CD14-positive monocyte (primary cell): ENCODE measurements around the gene PATL2. TPM values are rescaled to one million over a fixed set of nuclear protein-coding genes. Genes with fewer than 3 reads are reported as not detected.
A peak's percentile ranks its signal among the peaks of the same experiment; 100 is the strongest.

Experiments used
- DNase-seq, 3 donors: peaks; one replicate each; pipeline ENCODE4 v3.0.0-alpha.2; 2011 to 2022
- H2AFZ ChIP-seq: 2 replicates; pipeline ENCODE4 v1.6.0; 2012; ENCODE audit warnings: mild to moderate bottlenecking, low read depth, low read length, inconsistent platforms; ENCODE audit not compliant: insufficient read depth, poor library complexity, severe bottlenecking
- H3K27ac ChIP-seq, 2 donors: 1 replicate in 1 of 2; 2 replicates in 1 of 2; pipeline ENCODE4 v1.5.1; 2012 to 2013; ENCODE audit warnings: low read length in 2 of 2, control low read depth in 1 of 2, inconsistent platforms in 1 of 2, low read depth in 1 of 2, mild to moderate bottlenecking in 1 of 2
- H3K27me3 ChIP-seq, 2 donors: one replicate each; pipeline versions ENCODE4 v1.6.0 to v1.6.1; 2011 to 2013; ENCODE audit warnings: low read length in 2 of 2; ENCODE audit not compliant: control insufficient read depth in 2 of 2, insufficient read depth in 2 of 2
- H3K36me3 ChIP-seq, 2 donors: replicated peaks in 1 of 2; 1 replicate in 1 of 2; 2 replicates in 1 of 2; pipeline versions ENCODE4 v1.5.1 to v1.6.1; 2012 to 2013; ENCODE audit warnings: low read length in 2 of 2, control low read depth in 1 of 2, inconsistent platforms in 1 of 2, mild to moderate bottlenecking in 1 of 2; ENCODE audit not compliant: insufficient read depth in 2 of 2, control insufficient read depth in 1 of 2
- H3K4me1 ChIP-seq, 2 donors: 1 replicate in 1 of 2; 2 replicates in 1 of 2; pipeline versions ENCODE4 v1.5.1 to v1.6.1; 2012 to 2013; ENCODE audit warnings: low read length in 2 of 2, control low read depth in 1 of 2, inconsistent platforms in 1 of 2, mild to moderate bottlenecking in 1 of 2, moderate library complexity in 1 of 2; ENCODE audit not compliant: insufficient read depth in 2 of 2, control insufficient read depth in 1 of 2
- H3K4me2 ChIP-seq: replicated peaks from 2 replicates; pipeline ENCODE3; 2012; ENCODE audit warnings: low read length, moderate library complexity, mild to moderate bottlenecking; ENCODE audit not compliant: poor library complexity, severe bottlenecking; ENCODE audit errors: extremely low read depth
- H3K4me3 ChIP-seq, 3 experiments: fragments of 200-600 bp in 1 of 3; sonication (generic) in 1 of 3; replicated peaks in 1 of 3; 1 replicate in 2 of 3; 2 replicates in 1 of 3; pipeline ENCODE4 v1.5.1; 2011 to 2013; ENCODE audit warnings: low read length in 3 of 3, mild to moderate bottlenecking in 3 of 3, control low read depth in 2 of 3, low read depth in 2 of 3, inconsistent platforms in 1 of 3, moderate library complexity in 1 of 3
- H3K79me2 ChIP-seq: 2 replicates; pipeline ENCODE4 v1.6.0; 2012; ENCODE audit warnings: mild to moderate bottlenecking, control low read depth, inconsistent platforms, low read length, moderate library complexity; ENCODE audit not compliant: insufficient read depth
- H3K9ac ChIP-seq: 2 replicates; pipeline ENCODE4 v1.6.0; 2017; ENCODE audit warnings: low read length, mild to moderate bottlenecking; ENCODE audit not compliant: insufficient read depth, poor library complexity, severe bottlenecking
- H3K9me3 ChIP-seq, 2 donors: replicated peaks in 1 of 2; 1 replicate in 1 of 2; 2 replicates in 1 of 2; pipeline versions ENCODE4 v1.5.1 to v1.6.1; 2012 to 2013; ENCODE audit warnings: low read length in 2 of 2, control low read depth in 1 of 2; ENCODE audit not compliant: control insufficient read depth in 1 of 2, insufficient read depth in 1 of 2
- H4K20me1 ChIP-seq: 2 replicates; pipeline ENCODE4 v1.6.0; 2012; ENCODE audit warnings: mild to moderate bottlenecking, low read length, control low read depth, moderate library complexity; ENCODE audit not compliant: insufficient read depth
- H3K27ac Mint-ChIP-seq, 7 donors: one replicate each; pipeline ENCODE4 v1.8.0; 2020; ENCODE audit warnings: mild to moderate bottlenecking in 7 of 7, mixed read lengths in 7 of 7, moderate library complexity in 6 of 7, inconsistent platforms in 2 of 7
- H3K27me3 Mint-ChIP-seq, 3 donors: one replicate each; pipeline ENCODE4 v1.8.0; 2021 to 2022; ENCODE audit warnings: low read depth in 3 of 3, mild to moderate bottlenecking in 3 of 3, mixed read lengths in 3 of 3, moderate library complexity in 3 of 3, inconsistent platforms in 1 of 3
- H3K36me3 Mint-ChIP-seq, 2 donors: one replicate each; pipeline ENCODE4 v1.8.0; 2020; ENCODE audit warnings: mixed read lengths in 2 of 2, inconsistent platforms in 1 of 2, mild to moderate bottlenecking in 1 of 2
- H3K4me1 Mint-ChIP-seq: one replicate; pipeline ENCODE4 v1.8.0; 2020; ENCODE audit warnings: mild to moderate bottlenecking, mixed read lengths
- H3K4me3 Mint-ChIP-seq, 2 donors: one replicate each; pipeline ENCODE4 v1.8.0; 2020; ENCODE audit warnings: mild to moderate bottlenecking in 2 of 2, mixed read lengths in 2 of 2, moderate library complexity in 1 of 2
- H3K9me3 Mint-ChIP-seq, 7 donors: one replicate each; pipeline ENCODE4 v1.8.0; 2020 to 2022; ENCODE audit warnings: mixed read lengths in 7 of 7, mild to moderate bottlenecking in 6 of 7, moderate library complexity in 6 of 7, inconsistent platforms in 2 of 7
- WGBS: methylation state at CpG from one replicate; pipeline ENCODE4 v1.1.5; 2013; ENCODE audit warnings: missing lambda C conversion rate; ENCODE audit not compliant: insufficient coverage; 5-methylcytosine and 5-hydroxymethylcytosine counted together
- intact Hi-C, 2 donors: fragments of 100-400 bp; cut with micrococcal nuclease; formaldehyde crosslinking; loops; one replicate each; pipeline versions ENCODE4 v1.15.0 to v1.15.1; 2023
- polyA plus RNA-seq, 3 donors: library from polyadenylated mRNA; depleted of rRNA in 1 of 3; unstranded in 2 of 3; stranded (reverse) in 1 of 3; fragments of 300-500 nt in 2 of 3; fragments of >200 nt in 1 of 3; fragmentation: Illumina TruSeq in 2 of 3; gene quantifications; 1 replicate in 2 of 3; 2 replicates in 1 of 3; pipeline ENCODE4 v1.2.3, GENCODE V29; 2012 to 2021
- TF ChIP-seq, protein P1 (sequence below): fragments of 200-600 bp; IDR thresholded peaks from one replicate; pipeline ENCODE4 v1.8.0; 2022; ENCODE audit warnings: antibody characterized with exemption, mild to moderate bottlenecking

Gene PATL2
- polyA plus RNA-seq, 3 donors = 1.8 to 14.4 (median 1.9) TPM

DNA sequence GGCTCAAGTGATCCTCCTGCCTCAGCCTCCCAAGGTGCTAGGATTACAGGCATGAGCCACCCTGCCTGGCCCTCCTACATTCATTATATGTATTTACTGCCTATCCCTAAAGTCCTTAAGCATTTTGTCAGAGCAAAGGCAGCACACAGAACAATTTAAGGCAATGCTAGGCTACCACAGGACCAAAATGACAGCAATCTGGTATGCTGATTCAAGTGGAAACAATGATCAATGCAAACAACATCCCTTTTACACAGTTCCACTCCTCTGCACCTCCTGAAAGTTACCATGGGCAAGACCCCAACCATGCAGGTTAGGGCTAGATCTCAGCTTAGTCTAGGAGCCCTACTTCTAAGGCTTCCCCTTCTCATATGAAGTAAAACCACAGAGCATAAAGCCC lies 87.9 kb downstream of the PATL2 start:
- H3K27me3 ChIP-seq = no peaks in the 10 kb centered on the region
- Mint-ChIP-seq H3K9me3 (peaks cover 0 to 4% (median 0%) of the 10 kb centered on the region in 7 donors), H3K27ac (peak overlapping the region in 2 of 7 donors; percentile 41 to 69), H3K4me1 (no peaks in the 10 kb centered on the region), H3K4me3 (no peak overlapping the region), H3K36me3 (peaks cover 84 to 94% of the 10 kb centered on the region in 2 donors), H3K27me3 (no peaks in the 10 kb centered on the region)
- H3K4me3 ChIP-seq = no peak overlapping the region
- no peak overlapping the region for H3K27ac ChIP-seq
- TF ChIP-seq, protein P1, sequence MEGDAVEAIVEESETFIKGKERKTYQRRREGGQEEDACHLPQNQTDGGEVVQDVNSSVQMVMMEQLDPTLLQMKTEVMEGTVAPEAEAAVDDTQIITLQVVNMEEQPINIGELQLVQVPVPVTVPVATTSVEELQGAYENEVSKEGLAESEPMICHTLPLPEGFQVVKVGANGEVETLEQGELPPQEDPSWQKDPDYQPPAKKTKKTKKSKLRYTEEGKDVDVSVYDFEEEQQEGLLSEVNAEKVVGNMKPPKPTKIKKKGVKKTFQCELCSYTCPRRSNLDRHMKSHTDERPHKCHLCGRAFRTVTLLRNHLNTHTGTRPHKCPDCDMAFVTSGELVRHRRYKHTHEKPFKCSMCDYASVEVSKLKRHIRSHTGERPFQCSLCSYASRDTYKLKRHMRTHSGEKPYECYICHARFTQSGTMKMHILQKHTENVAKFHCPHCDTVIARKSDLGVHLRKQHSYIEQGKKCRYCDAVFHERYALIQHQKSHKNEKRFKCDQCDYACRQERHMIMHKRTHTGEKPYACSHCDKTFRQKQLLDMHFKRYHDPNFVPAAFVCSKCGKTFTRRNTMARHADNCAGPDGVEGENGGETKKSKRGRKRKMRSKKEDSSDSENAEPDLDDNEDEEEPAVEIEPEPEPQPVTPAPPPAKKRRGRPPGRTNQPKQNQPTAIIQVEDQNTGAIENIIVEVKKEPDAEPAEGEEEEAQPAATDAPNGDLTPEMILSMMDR = no peak
- H3K9me3 ChIP-seq = no peaks in the 10 kb centered on the region
- intact Hi-C loops = no loop called here
- H4K20me1 ChIP-seq = peaks cover 44% of the 10 kb centered on the region
- H3K4me2 ChIP-seq = no peak overlapping the region
- DNase-seq = no peak
- H3K79me2 ChIP-seq = no peaks in the 10 kb centered on the region
- no peak overlapping the region for H2AFZ ChIP-seq
- H3K4me1 ChIP-seq = no peaks in the 10 kb centered on the region
- H3K9ac ChIP-seq = no peak overlapping the region
- H3K36me3 ChIP-seq = peaks cover 95 to 100% of the 10 kb centered on the region in 2 donors

DNA sequence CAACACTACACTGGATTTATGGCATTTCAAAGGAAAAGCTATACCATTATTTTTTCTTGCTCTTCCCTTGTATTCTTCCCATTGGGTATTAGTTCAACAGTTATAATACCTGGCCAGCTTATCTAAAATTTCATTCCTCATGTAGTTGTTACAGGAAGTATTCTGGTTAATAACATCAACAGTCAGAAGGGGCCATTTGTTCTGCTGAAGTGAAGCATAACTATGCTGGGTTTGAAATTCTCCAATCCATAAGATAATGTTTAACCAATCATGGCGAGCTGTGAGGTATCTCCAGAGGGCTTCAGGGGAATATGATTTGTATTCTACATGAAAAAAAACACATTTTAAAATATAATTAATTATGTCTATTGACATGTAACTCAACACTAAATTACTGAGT lies 91.0 kb downstream of the PATL2 start:
- no peaks in the 10 kb centered on the region for H3K79me2 ChIP-seq
- H3K4me3 ChIP-seq = no peak overlapping the region
- peak overlapping the region in 1 of 7 donors; percentile 38 for H3K27ac Mint-ChIP-seq
- no peak overlapping the region for H3K4me3 Mint-ChIP-seq
- TF ChIP-seq, protein P1 = no peak
- no peaks in the 10 kb centered on the region for H3K4me1 ChIP-seq
- H3K36me3 ChIP-seq = peaks cover 98 to 100% of the 10 kb centered on the region in 2 donors
- no peak overlapping the region for H3K27ac ChIP-seq
- H3K4me1 Mint-ChIP-seq = no peaks in the 10 kb centered on the region
- intact Hi-C loops = no loop called here
- H4K20me1 ChIP-seq = peaks cover 38% of the 10 kb centered on the region
- H2AFZ ChIP-seq = no peak overlapping the region
- no peak overlapping the region for H3K9ac ChIP-seq
- no peak overlapping the region for H3K4me2 ChIP-seq
- DNase-seq = no peak
- H3K9me3 Mint-ChIP-seq = no peaks in the 10 kb centered on the region
- no CpG with 5 or more reads among the region's 1 CpG for WGBS
- H3K27me3 Mint-ChIP-seq = no peaks in the 10 kb centered on the region
- H3K27me3 ChIP-seq = no peaks in the 10 kb centered on the region
- peaks cover 87 to 92% of the 10 kb centered on the region in 2 donors for H3K36me3 Mint-ChIP-seq
- no peaks in the 10 kb centered on the region for H3K9me3 ChIP-seq
